ENCODE measurements around the gene NOTUM. TPM values are rescaled to one million over a fixed set of nuclear protein-coding genes. Genes with fewer than 3 reads are reported as not detected.
A peak's percentile ranks its signal among the peaks of the same experiment; 100 is the strongest.

Gene NOTUM
- total RNA-seq, 1 donor from 2014 or later: 0.60 TPM

- Mint-ChIP-seq H3K27ac (peak overlapping the region; percentile 97), H3K4me1 (ENCODE audit: low read depth) (peaks cover 10% of the 10 kb centered on the region), H3K9me3 (ENCODE audit: low read depth) (no peaks in the 10 kb centered on the region), H3K36me3 (ENCODE audit: insufficient read depth) (peaks cover 10% of the 10 kb centered on the region), H3K4me3 (ENCODE audit: low read depth) (peak overlapping the region; percentile 92), H3K27me3 (no peaks in the 10 kb centered on the region)
- peak; percentile 45 for DNase-seq (ENCODE audit: low spot score, unreplicated experiment)
- TF ChIP-seq CTCF (IDR thresholded peaks at IDR 0.05; ENCODE audit: unreplicated experiment): no peak
Measured at GRCh38 chr17:81909966-81910839, 50.8 kb downstream of the NOTUM start.

GRCh38 chr17:81909231-81909630 is 51.8 kb downstream of the NOTUM start:
- peaks cover 10% of the 10 kb centered on the region for H3K4me1 Mint-ChIP-seq (ENCODE audit: low read depth)
- no peaks in the 10 kb centered on the region for H3K9me3 Mint-ChIP-seq (ENCODE audit: low read depth)
- H3K27ac Mint-ChIP-seq: peak overlapping the region; percentile 45
- DNase-seq (ENCODE audit: low spot score, unreplicated experiment): no peak
- H3K4me3 Mint-ChIP-seq (ENCODE audit: low read depth): peak overlapping the region; percentile 92
- no peaks in the 10 kb centered on the region for H3K27me3 Mint-ChIP-seq
- H3K36me3 Mint-ChIP-seq (ENCODE audit: insufficient read depth): peaks cover 9% of the 10 kb centered on the region
- no peak for TF ChIP-seq CTCF (IDR thresholded peaks at IDR 0.05; ENCODE audit: unreplicated experiment)

- TF ChIP-seq CTCF (IDR thresholded peaks at IDR 0.05; ENCODE audit: unreplicated experiment): no peak
- Mint-ChIP-seq H3K27me3 (no peaks in the 10 kb centered on the region), H3K4me3 (ENCODE audit: low read depth) (no peak overlapping the region), H3K9me3 (ENCODE audit: low read depth) (no peaks in the 10 kb centered on the region), H3K27ac (no peak overlapping the region), H3K4me1 (ENCODE audit: low read depth) (peaks cover 10% of the 10 kb centered on the region), H3K36me3 (ENCODE audit: insufficient read depth) (peaks cover 10% of the 10 kb centered on the region)
- DNase-seq (ENCODE audit: low spot score, unreplicated experiment): no peak
Measured at GRCh38 chr17:81908793-81909192, 52.2 kb downstream of the NOTUM start.

- Mint-ChIP-seq H3K27me3 (no peaks in the 10 kb centered on the region), H3K4me3 (ENCODE audit: low read depth) (no peak overlapping the region), H3K9me3 (ENCODE audit: low read depth) (no peaks in the 10 kb centered on the region), H3K27ac (no peak overlapping the region), H3K36me3 (ENCODE audit: insufficient read depth) (peaks cover 2% of the 10 kb centered on the region), H3K4me1 (ENCODE audit: low read depth) (peaks cover 10% of the 10 kb centered on the region)
- DNase-seq (ENCODE audit: low spot score, unreplicated experiment): no peak
- no peak for TF ChIP-seq CTCF (IDR thresholded peaks at IDR 0.05; ENCODE audit: unreplicated experiment)
Measured at GRCh38 chr17:81907219-81908145, 53.5 kb downstream of the NOTUM start.
